Activated CD4-positive, alpha-beta T cell treated with anti-CD3 and anti-CD28 coated beads, Interleukin-10, Interleukin-2, amounts not matched to agents 100 ng/mL and 50 ng/mL, durations not matched to agents 16 hours and 8 hours (primary cell): ENCODE measurements around the gene RNF2.
"Not testable (repeated sequence)": the region's sequence is repeated elsewhere in the genome, so short reads cannot be mapped to it uniquely, and the experiment has no call there.

ENCODE experiments used
- DNase-seq: peaks from one replicate; pipeline ENCODE4 v3.0.0-alpha.2; 2020

RNF2 gene

DNA sequence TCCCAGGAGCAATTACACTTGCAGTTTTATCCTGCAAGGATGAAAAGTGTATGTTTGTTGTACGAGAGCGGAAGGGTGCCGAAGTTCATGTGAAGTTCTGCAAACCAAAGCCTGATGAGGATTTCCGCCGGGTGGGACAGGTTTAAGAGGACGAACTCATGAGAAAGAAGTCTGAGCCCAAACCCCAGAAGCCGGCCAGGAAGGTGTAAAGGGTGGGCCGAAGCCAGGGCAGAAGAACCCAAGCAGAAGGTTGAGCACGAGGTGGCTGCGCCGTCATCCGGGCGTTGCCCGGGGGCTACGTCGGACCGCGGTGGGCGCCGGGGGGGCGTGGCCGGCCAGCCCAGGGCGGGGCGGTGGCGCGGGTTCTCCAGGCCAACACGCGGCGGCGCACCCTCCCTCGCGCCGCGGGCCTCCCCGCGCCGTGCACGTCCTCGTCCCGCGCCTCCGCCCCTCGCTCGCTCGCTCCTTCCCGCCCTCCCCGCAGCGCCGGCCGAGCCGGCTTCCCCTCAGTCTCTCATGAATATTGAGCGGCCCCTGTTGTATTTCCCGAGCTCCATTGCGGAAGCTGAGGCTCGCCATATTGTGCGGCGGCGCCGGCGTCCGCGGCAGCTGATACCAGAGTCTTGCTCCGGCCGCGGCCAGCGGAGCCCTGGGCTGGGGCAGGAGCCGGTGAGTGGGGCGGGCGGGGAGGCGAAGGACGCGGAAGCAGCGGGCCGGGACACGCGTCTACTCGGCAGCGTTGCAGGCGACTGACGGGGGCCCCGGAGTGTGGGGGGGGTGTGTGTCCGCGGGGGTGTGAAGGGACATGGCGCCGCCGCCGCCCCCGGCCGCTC lies at the start of gene RNF2:
TSS of gene RNF2 (plus strand) at position 578 of the 833 bp plus-strand sequence. CDS start 41,996 bp downstream, outside the sequence.
- peak; percentile 84 for DNase-seq

DNA sequence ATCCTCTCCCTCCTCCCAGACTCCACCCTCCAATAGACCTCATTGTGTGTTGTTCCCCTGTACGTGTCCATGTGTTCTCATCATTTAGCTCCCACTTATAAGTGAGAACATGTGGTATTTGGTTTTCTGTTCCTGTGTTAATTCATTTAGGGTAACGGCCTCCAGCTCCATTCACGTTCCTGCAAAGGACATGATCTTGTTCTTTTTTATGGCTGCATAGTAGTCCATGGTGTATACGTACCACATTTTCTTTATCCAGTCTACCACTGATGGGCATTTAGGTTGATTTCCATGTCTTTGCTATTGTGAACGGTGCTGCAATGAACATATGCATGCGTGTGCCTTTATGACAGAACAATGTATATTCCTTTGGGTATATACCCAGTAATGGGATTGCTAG lies 45.4 kb upstream of the RNF2 start:
- DNase-seq, result not testable (repeated sequence)

DNA sequence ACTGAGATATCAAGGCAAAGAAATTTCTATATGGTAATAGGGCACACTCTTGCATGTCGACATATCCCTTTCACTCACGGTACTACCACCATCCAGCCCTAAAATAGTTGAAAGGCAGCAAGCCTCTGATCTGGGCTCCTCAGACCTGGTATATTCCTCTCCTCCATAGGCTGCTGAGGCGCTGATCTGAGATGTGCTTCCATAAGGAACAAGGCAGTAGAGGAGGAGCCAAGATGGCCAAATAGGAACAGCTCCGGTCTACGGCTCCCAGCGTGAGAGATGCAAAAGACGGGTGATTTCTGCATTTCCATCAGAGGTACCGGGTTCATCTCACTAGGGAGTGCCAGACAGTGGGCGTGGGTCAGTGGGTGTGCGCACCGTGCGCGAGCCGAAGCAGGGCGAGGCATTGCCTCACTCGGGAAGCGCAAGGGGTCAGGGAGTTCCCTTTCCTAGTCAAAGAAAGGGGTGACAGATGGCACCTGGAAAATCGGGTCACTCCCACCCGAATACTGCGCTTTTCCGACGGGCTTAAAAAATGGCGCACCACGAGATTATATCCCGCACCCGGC lies 44.0 kb upstream of the RNF2 start:
- not testable (repeated sequence) for DNase-seq

DNA sequence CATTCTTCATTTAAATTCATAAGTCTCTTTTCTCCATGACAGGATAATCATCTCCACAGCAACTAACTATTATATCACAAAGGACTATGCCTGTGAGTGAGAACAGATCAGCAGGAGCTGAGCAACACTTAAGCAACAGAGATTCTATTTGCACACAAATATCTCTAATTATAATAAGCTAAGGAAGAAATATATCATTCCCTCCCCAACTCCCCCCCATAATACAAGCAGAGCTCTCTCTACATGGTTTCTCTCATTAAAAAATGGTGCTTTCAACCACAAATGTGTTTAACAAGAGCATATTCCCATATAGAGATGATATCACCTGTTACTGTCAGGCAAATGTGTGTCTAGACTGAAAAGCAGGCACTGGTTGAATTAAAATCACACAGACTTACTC lies 36.5 kb upstream of the RNF2 start:
- no peak for DNase-seq

DNA sequence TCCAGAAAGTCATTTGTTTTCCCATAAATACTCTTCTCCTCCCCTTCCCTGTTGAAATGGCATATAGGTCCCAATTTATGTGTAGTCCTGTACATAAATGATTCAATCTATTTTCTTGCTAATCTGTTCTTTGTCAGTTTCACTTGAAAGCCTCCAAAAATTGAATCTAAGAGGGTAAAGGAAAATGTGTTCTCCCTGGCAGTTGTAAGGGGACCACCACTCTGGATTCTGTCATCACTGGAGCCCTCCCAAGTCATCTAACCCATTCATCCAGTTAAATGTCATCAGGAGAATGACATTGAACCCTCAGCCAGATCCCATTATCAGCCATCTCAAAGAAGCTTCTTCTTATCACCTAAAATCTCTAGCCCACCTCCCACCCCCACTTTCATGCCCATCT lies 35.0 kb upstream of the RNF2 start:
- DNase-seq, result no peak

DNA sequence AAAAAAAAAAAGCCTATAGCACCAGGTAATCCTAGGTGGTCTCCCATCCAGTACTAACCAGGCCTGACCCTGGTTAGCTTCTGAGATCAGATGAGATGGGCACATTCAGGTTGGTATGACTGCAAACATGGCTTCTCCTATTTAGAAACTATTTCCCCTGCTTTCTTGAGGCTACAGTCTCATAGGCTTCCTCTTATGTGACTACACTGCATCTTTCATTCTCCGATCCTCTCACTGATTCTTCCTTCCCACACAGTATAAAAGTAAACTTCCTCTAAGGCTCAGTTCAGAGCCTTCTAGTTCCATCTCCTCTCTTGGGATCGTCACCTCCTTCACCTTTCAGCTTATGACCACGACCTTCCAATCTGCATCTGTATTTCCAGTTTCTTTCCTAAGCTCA lies 30.4 kb upstream of the RNF2 start:
- no peak for DNase-seq

DNA sequence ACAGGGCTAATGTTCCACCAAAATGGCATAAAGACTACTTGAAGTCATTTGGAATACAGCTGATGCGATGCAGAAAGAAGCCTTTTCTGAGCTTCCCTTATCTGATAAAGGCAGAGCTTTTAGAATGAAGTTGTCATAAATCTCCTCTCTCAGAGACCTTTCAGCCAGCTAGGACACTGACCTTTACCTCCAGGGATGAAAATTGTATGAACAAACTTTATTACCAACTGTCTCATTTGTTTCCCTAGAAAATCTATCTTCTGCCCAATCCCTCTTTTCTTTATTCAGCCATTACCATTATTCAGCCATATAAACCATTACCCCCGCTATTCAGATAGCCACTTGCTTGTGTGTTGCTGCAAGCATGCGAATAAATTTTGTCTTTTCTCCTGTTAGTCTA lies 29.7 kb upstream of the RNF2 start:
- DNase-seq, result no peak

DNA sequence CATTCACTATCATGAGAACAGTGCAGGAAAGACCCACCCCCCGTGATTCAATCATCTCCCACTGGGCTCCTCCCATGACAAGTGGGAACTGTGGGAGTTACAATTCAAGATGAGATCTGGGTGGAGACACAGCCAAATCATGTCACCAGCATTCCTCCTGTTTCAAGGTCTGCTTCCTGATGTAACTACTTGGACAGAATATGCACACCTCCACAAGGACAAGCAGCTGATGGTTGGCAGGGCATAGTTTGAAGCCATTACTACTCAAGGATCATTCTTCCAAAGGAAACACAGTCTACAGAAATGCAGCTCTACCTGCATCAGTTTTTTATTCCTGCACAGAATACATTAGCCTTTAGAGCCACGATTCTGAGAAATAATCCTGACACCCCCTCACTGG lies 28.5 kb upstream of the RNF2 start:
- DNase-seq, result no peak

DNA sequence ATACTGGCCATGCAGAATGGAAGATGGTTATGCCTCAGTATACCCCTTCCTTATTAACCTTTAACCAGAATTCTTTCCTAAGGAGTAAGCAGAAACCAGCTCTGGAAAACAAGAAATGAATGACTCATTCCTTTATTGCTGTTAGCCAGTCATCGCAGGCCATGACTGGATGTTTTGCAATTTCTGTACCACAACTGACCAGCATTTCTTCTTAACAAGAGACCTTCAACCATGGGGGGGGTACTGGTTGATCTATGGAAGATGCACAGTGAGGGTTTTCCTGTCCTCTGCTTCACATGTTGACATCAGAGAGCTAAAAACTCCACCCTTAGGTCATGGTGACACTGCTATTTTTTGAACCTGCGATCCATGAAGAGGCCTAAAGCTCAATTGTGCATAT lies 28.0 kb upstream of the RNF2 start:
- peak; percentile 7 for DNase-seq

DNA sequence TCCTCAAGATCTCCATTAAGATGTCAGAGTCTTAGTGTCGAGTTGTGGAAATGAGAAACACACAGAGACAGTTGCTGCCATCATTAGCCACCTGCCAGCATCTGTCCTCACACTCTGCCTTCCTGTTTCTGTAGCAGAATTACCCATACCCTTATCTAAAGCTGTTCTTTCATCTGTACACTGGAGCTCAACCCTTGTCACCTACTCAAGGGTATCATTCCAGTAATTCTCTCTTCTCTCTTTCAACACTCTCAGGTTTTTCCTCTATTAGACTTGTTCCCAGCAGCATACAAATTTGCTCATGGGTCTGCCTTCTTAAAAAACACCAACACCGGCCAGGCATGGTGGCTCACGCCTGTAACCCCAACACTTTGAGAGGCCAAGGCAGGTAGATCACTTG lies 27.4 kb upstream of the RNF2 start:
- DNase-seq, result no peak

DNA sequence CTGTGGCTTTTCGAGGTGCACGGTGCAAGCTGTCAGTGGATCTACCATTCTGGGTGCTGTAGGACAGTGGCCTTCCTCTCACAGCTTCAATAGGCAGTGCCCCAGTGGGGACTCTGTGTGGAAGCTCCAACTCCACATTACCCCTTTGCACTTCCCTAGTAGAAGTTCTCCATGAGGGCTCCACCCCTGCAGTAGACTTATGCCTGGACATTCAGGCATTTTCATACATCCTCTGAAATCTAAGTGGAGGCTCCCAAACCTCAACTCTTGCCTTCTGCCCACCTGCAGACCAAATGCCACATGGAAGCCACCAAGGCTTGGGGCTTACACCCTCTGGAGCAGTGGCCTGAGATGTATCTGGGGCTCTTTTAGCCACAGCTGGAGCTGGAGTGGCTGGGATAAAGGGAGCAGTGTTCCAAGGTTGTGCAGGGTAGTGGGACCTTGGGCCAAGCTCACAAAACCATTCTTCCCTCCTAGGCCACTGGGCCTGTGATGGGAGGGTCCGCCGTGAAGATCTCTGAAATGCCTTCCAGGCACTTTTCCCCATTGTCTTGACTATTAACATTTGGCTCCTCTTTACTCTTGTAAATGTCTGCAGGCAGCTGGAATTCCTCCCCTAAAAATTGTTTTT lies 18.0 kb upstream of the RNF2 start:
- DNase-seq, result no peak

DNA sequence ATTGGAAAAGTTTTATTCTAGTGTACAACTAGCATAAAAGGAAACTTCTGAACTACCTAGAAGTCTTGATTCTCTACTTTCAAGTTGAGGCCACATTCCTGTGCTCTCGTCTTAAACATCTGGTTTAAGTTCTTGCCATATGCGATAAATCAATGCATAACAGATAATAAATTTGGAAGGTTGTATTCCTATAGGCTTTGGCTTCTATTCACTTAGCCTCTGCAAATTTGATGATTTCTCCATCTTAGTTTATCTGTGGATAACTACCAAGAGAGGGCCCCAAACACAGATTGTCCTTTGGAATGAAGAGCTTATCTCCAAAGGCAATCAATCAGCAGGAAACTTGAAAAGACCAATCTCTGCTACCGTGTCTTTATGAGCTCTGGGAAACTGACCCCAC lies 11.7 kb upstream of the RNF2 start:
- no peak for DNase-seq

DNA sequence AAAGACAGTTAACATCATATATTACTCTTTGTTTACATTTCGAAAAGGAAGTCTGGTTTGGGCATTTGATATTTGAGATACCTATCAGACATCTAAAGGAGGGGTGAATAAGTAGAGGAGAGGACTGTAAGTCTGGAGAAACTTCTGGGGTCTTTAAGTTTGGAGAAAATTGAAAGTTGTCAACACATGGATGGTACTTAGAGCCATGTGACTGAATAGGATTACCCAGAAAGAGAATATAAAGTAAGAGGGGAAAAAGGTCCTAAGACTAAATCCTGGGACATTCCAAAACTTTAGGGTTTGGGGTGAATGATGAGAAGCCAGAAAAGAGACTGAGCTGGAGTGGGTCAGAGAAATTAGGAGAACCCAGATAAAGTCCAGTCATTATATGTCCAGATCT lies 10.1 kb upstream of the RNF2 start:
- no peak for DNase-seq

DNA sequence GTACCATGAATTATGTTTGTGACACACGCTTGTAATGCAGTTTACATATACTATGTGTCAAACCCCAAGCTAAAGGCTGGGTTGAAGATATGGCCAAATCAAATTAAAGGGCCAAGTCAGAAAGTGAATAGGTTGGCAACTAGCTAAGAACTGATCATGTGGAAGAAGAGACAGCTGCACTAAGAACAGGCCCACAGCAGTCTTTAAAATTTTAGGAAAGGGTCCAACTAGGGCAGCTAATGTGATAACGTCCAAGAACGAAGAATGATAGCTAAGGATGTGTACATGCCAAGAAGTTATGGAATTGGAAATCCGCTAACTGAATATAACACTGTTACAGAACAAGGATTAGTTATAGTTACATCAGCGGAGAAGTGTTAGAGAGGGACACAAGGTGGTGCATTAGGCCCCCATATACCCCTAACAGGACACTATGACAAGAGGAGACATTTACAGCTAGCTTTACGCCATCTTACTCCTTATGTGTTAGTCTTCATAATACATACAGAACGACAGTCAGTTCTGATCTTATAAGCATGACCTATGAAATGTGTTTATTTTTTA lies 6.5 kb upstream of the RNF2 start:
- no peak for DNase-seq

DNA sequence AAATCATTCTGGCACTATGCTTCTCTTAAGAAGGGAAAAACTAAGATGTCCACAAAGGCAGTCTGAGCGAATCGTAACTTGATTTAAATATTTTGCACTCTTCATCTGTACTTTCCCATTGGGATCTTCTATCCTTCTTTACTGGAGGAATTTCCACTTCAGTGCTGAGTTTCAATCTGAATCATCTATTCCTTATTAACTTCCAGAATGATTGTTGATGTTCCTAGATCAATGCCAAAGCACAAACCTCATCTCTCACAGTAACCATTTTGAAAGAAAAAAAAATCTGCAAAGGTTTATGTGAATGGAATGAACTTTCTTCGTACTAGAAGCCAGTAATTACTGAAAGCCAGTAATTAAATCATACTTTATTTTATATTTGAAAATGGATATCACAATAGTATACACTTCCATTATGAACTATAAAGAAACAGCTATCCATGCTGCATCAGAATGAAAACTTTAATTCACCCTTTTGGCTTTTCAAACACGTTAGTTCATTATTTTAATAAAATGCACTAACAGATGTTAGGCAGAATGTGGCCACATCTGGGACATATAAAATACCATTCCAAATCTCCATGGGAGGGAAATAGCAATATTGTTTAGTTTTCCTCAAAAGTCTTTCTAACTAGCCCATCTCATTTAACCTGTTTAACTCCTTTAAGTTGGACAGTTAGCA lies 5.5 kb upstream of the RNF2 start:
- no peak for DNase-seq

DNA sequence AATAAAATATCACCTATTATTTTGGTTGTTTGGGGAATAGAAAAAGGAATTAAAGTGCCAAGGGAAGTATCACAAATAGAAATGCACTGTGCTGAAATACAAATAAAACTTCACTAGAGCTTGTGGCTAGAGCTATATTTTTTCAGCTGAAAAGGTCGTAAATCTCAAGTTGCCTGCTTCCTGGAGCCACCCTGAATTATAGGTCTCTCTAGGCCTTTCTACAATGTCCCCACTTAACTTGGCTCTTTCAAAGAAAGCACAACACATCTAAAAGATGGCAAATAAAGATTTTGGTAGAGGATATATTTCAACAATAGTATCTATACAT lies 5.0 kb upstream of the RNF2 start:
- DNase-seq, result no peak

DNA sequence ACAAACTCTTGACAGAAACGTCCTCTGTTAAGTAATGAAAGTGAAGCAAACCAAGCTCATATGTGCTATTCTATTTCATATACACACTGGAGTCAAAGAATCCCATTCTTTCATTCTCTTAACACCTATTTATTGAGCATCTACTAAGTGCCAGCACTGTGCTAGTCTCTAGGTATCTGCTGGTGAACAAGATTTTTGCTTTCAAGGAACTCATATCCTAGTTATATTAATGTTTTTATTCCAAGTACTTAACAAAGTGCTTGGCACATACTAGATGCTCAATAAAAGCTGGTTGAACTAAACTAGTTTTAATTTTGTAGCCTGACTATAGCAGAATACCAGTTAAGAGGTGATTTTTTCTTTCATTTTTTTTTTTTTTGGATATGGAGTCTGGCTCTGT lies 3.6 kb upstream of the RNF2 start:
- no peak for DNase-seq

DNA sequence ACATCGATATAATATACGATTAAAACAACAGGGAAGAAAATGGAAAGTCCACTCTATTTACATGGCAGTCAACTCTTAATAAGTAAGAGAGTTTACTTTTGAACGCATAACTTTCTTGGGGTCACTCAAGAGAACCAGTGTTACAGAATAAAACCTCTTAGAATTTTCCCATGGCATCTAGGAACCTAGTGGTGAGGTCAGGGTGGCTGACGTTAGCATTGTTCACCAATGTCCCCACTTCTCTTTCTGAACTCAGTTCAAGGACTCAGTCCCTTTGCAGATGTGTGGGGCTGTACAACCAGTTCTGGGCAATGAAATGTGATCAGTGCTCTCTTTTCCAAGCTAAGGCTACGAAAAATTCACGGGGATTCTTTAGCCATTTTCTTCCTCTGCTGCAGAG lies 2.6 kb upstream of the RNF2 start:
- no peak for DNase-seq

DNA sequence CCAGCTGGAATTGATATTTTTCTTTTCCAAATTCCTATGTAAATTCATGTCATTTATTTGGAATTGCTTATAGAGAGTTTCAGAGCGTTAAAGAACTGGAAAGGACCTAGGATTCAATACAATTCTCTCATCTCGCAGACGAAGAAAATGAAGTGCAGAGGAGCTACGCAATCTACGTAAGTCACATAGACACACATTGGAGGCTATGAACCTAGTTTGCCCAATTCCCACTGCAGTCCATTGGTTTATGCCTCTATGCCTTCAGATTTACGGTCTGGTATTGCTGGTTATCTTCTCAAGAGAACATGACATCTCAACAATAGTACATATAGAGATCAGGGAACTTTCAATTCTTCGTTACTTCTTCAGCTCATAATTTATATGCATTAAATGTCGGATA lies 971 bp upstream of the RNF2 start:
- no peak for DNase-seq

DNA sequence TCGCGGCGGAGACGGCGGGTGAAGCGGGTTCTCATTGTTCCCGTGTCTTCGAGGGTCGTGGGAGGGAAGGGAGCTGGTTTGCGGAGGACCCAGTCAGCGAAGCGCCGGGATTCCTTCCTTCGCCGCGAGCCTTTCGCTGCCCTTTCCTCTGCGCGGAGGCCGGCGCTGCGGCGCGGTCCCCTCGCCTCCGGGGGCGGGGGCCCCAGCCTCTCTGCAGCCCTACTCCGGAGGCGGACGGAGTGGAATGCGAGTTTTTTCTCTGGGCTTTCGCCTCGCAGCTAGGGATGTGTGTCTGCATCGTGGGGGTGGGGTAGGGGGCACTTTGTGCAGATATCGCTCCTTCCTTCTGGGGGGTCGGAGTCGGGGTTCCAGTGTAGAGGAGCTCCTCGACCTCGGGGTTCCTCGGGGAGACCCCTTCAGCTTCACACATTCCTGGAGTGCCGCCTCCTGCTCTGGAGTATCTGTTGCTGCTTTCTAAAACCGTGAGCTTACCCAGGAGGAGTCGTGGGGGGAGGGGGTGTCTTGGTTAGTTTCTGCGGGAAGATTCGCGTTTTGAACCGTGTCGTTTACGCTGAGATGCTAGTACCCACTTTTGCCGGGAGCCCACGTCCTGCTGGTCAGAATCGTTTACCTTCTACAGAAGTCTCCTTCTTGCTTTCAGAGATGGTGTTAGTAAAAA lies 595 bp downstream of the RNF2 start:
- DNase-seq, result peak; percentile 35

DNA sequence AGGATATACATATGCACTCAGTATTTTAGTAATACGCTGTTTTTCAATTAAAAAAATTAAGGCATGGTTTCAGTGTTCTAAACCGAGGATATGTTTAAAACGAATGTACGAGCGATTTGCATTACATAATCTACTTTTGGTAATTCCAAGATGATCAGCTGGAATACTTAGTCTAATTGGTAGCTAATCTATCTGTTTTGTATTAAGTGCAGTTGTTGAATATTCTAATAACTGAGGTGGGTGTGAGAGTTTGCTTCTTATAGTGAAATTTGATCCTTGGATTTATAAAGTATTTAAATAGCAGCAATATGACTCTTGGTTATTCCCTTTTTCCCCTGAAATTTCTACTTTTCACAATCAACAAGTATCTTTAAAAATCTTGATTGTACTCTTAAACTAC lies 1.3 kb downstream of the RNF2 start:
- DNase-seq, result no peak

DNA sequence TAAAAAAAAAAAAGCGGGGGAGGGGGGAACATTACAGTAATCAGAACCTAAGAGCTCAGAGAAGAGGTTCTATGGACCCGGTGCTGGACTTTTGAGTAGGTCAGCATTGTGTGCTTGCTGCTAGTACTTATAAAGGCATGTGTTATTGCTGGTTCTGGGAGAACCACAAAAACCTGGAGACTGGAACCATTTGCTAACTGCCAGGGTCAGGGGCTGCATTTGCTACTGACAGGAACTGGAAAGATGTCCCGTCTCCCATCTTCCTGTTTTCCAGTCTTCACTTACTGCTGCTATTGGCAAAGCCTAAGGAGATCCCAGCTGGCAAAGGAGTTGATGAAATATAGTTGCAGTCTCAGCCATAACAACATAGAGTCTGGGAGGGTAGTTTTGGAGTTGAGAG lies 4.3 kb downstream of the RNF2 start:
- no peak for DNase-seq

DNA sequence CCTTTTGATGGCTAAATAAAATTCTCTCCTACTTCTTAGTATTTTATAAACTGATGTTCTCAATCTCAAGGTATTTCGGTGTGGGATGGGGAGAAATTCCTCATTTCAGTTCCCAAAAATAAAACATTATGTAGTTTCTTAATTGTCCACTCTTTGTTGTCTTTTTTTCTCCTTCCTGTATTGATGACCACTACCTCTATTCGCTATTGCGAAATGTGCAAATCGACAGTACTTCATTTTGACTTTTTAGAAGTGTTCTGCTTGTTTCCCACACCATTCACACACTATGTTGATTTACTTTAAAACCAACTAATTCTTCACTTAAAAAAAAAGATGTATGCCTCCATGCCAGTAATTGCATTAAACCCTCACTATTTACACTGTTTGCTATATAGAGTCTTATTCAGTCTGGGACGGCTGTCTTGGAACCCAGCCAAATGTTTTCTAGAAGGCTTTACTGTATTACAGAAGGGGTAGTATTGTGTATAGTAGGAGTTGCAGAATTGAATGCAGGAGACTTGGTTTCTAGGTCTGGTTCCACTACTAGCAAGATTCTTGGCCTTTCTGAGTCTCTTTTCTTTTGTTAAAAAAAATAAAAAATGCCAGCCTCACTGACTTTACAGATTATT lies 5.6 kb downstream of the RNF2 start:
- no peak for DNase-seq
